H9 (cell line): ENCODE data around the gene TTC7B. TPM values are rescaled to one million over a fixed set of nuclear protein-coding genes. Genes with fewer than 3 reads are reported as not detected.

Experiments
- DNase-seq: peaks from one replicate; pipeline ENCODE4 v3.0.0-alpha.2; 2017
- H2AFZ ChIP-seq: one replicate; pipeline ENCODE4 v1.6.1; 2013; ENCODE audit warnings: mild to moderate bottlenecking, low read length, control low read depth, moderate library complexity
- H2AK5ac ChIP-seq: 2 replicates; pipeline ENCODE4 v1.6.1; 2013; ENCODE audit warnings: low read length, control low read depth, mixed read lengths; ENCODE audit not compliant: insufficient read length
- H2BK120ac ChIP-seq: one replicate; pipeline ENCODE4 v1.6.1; 2013; ENCODE audit warnings: low read depth, mild to moderate bottlenecking, low read length, control low read depth, inconsistent platforms; ENCODE audit not compliant: poor library complexity, severe bottlenecking
- H2BK12ac ChIP-seq: 2 replicates; pipeline ENCODE4 v1.6.1; 2013; ENCODE audit warnings: low read length, control low read depth, mixed read lengths, low read depth; ENCODE audit not compliant: insufficient read length
- H2BK15ac ChIP-seq: 2 replicates; pipeline ENCODE4 v1.6.1; 2013; ENCODE audit warnings: low read depth, low read length, control low read depth
- H2BK20ac ChIP-seq: one replicate; pipeline ENCODE4 v1.6.1; 2013; ENCODE audit warnings: low read depth, mild to moderate bottlenecking, low read length, control low read depth, inconsistent platforms; ENCODE audit not compliant: poor library complexity, severe bottlenecking
- H2BK5ac ChIP-seq: 2 replicates; pipeline ENCODE4 v1.6.1; 2013; ENCODE audit warnings: low read length, control low read depth, mixed read lengths; ENCODE audit not compliant: insufficient read length
- H3K14ac ChIP-seq: 2 replicates; pipeline ENCODE4 v1.6.1; 2013; ENCODE audit warnings: low read length, control low read depth; ENCODE audit not compliant: insufficient read depth
- H3K18ac ChIP-seq: 2 replicates; pipeline ENCODE4 v1.6.1; 2013; ENCODE audit warnings: low read depth, mild to moderate bottlenecking, mixed read lengths, low read length, control low read depth; ENCODE audit not compliant: insufficient read length
- H3K23ac ChIP-seq: 2 replicates; pipeline ENCODE4 v1.6.1; 2013; ENCODE audit warnings: low read length, control low read depth, mixed read lengths, low read depth; ENCODE audit not compliant: insufficient read length
- H3K23me2 ChIP-seq: 2 replicates; pipeline ENCODE4 v1.6.1; 2013; ENCODE audit warnings: low read depth, mild to moderate bottlenecking, mixed read lengths, low read length, control low read depth; ENCODE audit not compliant: insufficient read length, poor library complexity, severe bottlenecking
- H3K27ac ChIP-seq: 2 replicates; pipeline ENCODE4 v1.5.1; 2013; ENCODE audit warnings: low read length, control low read depth, mixed read lengths, low read depth; ENCODE audit not compliant: insufficient read length
- H3K27me3 ChIP-seq: 2 replicates; pipeline ENCODE4 v1.6.1; 2013; ENCODE audit warnings: low read length, control low read depth, inconsistent platforms; ENCODE audit not compliant: insufficient read depth
- H3K4ac ChIP-seq: 2 replicates; pipeline ENCODE4 v1.6.1; 2013; ENCODE audit warnings: low read depth, mild to moderate bottlenecking, control low read depth, inconsistent platforms, low read length, moderate library complexity
- H3K4me1 ChIP-seq: 2 replicates; pipeline ENCODE4 v1.6.1; 2013; ENCODE audit warnings: low read length, control low read depth, inconsistent platforms; ENCODE audit not compliant: insufficient read depth
- H3K4me2 ChIP-seq: 2 replicates; pipeline ENCODE4 v1.6.1; 2013; ENCODE audit warnings: low read length, control low read depth, mixed read lengths; ENCODE audit not compliant: insufficient read length, insufficient read depth
- H3K56ac ChIP-seq: 2 replicates; pipeline ENCODE4 v1.6.1; 2013; ENCODE audit warnings: low read depth, mild to moderate bottlenecking, mixed read lengths, low read length, control low read depth; ENCODE audit not compliant: insufficient read length
- H3K79me1 ChIP-seq: 2 replicates; pipeline ENCODE4 v1.6.1; 2013; ENCODE audit warnings: low read depth, mild to moderate bottlenecking, moderate library complexity, low read length, control low read depth, inconsistent platforms; ENCODE audit not compliant: insufficient read depth, poor library complexity, severe bottlenecking
- H3K79me2 ChIP-seq: 2 replicates; pipeline ENCODE4 v1.6.1; 2013; ENCODE audit warnings: low read length, control low read depth, inconsistent platforms; ENCODE audit not compliant: insufficient read depth
- H3K9ac ChIP-seq: 2 replicates; pipeline ENCODE4 v1.6.1; 2013; ENCODE audit warnings: low read length, control low read depth, mixed read lengths; ENCODE audit not compliant: insufficient read length; ENCODE audit errors: extremely low read depth
- H3K9me3 ChIP-seq: one replicate; pipeline ENCODE4 v1.6.1; 2013; ENCODE audit warnings: low read depth, low read length, inconsistent platforms; ENCODE audit not compliant: control insufficient read depth
- H3T11ph ChIP-seq: one replicate; pipeline ENCODE4 v1.6.1; 2013; ENCODE audit warnings: mild to moderate bottlenecking, low read length, control low read depth, inconsistent platforms
- H4K20me1 ChIP-seq: one replicate; pipeline ENCODE4 v1.6.1; 2013; ENCODE audit not compliant: control insufficient read depth, insufficient read length, insufficient read depth
- H4K5ac ChIP-seq: 2 replicates; pipeline ENCODE4 v1.6.1; 2013; ENCODE audit warnings: low read depth, mild to moderate bottlenecking, mixed read lengths, low read length, control low read depth; ENCODE audit not compliant: insufficient read length
- H4K8ac ChIP-seq: replicated peaks from 2 replicates; pipeline ENCODE4 v1.6.1; 2013; ENCODE audit warnings: low read length, control low read depth, mixed read lengths, low read depth; ENCODE audit not compliant: insufficient read length
- H4K91ac ChIP-seq: 2 replicates; pipeline ENCODE4 v1.6.1; 2013; ENCODE audit warnings: low read depth, mild to moderate bottlenecking, moderate library complexity, mixed read lengths, low read length, control low read depth; ENCODE audit not compliant: insufficient read length
- H3K27ac Mint-ChIP-seq, 3 experiments: 2 replicates in 2 of 3; 3 replicates in 1 of 3; pipeline ENCODE4 v1.8.0; 2020 to 2021; ENCODE audit warnings: mixed read lengths in 3 of 3, mild to moderate bottlenecking in 1 of 3, moderate library complexity in 1 of 3
- H3K27me3 Mint-ChIP-seq: 2 replicates; pipeline ENCODE4 v1.8.0; 2021; ENCODE audit warnings: low read depth, mild to moderate bottlenecking, moderate library complexity, mixed read lengths
- H3K36me3 Mint-ChIP-seq, 3 experiments: 2 replicates in 2 of 3; 3 replicates in 1 of 3; pipeline ENCODE4 v1.8.0; 2020 to 2021; ENCODE audit warnings: low read depth in 3 of 3, mixed read lengths in 3 of 3; ENCODE audit not compliant: insufficient read depth in 1 of 3
- H3K4me1 Mint-ChIP-seq, 2 experiments: 2 replicates each; pipeline ENCODE4 v1.8.0; 2020; ENCODE audit warnings: mixed read lengths in 2 of 2
- H3K4me3 Mint-ChIP-seq, 2 experiments: 2 replicates in 1 of 2; 3 replicates in 1 of 2; pipeline ENCODE4 v1.8.0; 2020 to 2021; ENCODE audit warnings: mild to moderate bottlenecking in 2 of 2, mixed read lengths in 2 of 2, moderate library complexity in 1 of 2
- H3K9me3 Mint-ChIP-seq, 2 experiments: 2 replicates in 1 of 2; 3 replicates in 1 of 2; pipeline ENCODE4 v1.8.0; 2020; ENCODE audit warnings: mild to moderate bottlenecking in 2 of 2, mixed read lengths in 2 of 2, moderate library complexity in 1 of 2
- WGBS: extraction: QIAGEN DNeasy Blood & Tissue Kit; methylation state at CpG from one replicate; pipeline ENCODE4 v1.1.7; 2013; ENCODE audit warnings: missing lambda C conversion rate, low lambda C conversion rate, mixed read lengths; ENCODE audit not compliant: insufficient read length; ENCODE audit errors: extremely low coverage; 5-methylcytosine and 5-hydroxymethylcytosine counted together
- total RNA-seq: library from RNA; stranded (reverse); gene quantifications from 2 replicates; pipeline ENCODE4 v1.2.1, GENCODE V29; 2021
- TF ChIP-seq, protein P1 (sequence below): fragments of 200-600 bp; sonication (generic); conservative IDR thresholded peaks from 3 replicates; pipeline ENCODE4 v1.8.0; 2021; ENCODE audit warnings: antibody characterized with exemption, mild to moderate bottlenecking

The TTC7B gene
- total RNA-seq, 1 experiment from 2014 or later = 33.7 TPM

DNA sequence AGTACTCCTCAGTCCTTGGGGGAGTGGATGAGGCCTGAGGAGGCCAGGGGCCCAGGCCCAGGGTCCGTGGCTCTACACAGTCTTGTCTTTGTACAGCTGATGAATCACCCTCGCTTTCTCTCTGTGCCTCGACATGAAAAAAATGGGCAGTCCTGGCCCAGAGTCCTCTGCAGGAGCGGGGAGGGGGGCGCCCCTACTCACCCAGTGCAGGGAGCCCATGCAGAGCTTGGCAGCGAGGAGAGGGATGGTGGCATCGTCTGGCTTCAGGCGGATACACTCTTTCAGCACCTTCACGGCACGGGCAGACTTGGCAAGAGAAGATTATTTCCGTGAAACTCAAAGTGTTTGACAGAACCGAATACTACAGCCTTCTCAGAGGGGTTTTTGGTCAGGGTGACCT lies 159.3 kb downstream of the TTC7B start:
- peaks cover 0 to 3% (median 0%) of the 10 kb centered on the region in 3 experiments; a peak in 2 of 7 replicates for H3K36me3 Mint-ChIP-seq
- H4K8ac ChIP-seq = no peak overlapping the region
- H3K9me3 ChIP-seq = no peaks in the 10 kb centered on the region
- TF ChIP-seq, protein P1, sequence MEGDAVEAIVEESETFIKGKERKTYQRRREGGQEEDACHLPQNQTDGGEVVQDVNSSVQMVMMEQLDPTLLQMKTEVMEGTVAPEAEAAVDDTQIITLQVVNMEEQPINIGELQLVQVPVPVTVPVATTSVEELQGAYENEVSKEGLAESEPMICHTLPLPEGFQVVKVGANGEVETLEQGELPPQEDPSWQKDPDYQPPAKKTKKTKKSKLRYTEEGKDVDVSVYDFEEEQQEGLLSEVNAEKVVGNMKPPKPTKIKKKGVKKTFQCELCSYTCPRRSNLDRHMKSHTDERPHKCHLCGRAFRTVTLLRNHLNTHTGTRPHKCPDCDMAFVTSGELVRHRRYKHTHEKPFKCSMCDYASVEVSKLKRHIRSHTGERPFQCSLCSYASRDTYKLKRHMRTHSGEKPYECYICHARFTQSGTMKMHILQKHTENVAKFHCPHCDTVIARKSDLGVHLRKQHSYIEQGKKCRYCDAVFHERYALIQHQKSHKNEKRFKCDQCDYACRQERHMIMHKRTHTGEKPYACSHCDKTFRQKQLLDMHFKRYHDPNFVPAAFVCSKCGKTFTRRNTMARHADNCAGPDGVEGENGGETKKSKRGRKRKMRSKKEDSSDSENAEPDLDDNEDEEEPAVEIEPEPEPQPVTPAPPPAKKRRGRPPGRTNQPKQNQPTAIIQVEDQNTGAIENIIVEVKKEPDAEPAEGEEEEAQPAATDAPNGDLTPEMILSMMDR = no peak
- no peak overlapping the region for H2AFZ ChIP-seq
- H3K4me1 ChIP-seq = no peaks in the 10 kb centered on the region; the same call in 1 of the 2 replicates
- no peak overlapping the region for H3K23ac ChIP-seq
- H3K56ac ChIP-seq = no peak overlapping the region
- no peak overlapping the region for H3K9ac ChIP-seq
- no CpG with 5 or more reads among the region's 12 CpGs for WGBS
- no peak overlapping the region for H3K14ac ChIP-seq
- no peaks in the 10 kb centered on the region for H4K20me1 ChIP-seq
- H3K4ac ChIP-seq = no peak overlapping the region
- no peak overlapping the region for H3K18ac ChIP-seq
- H3K79me1 ChIP-seq = no peaks in the 10 kb centered on the region
- peaks cover 35 to 39% of the 10 kb centered on the region in 2 experiments for H3K4me1 Mint-ChIP-seq
- H4K91ac ChIP-seq = no peak overlapping the region
- no peak overlapping the region for H2BK5ac ChIP-seq
- no peak overlapping the region for H2BK120ac ChIP-seq
- H3K27ac ChIP-seq = no peak overlapping the region
- no peak for DNase-seq
- H2BK12ac ChIP-seq = no peak overlapping the region
- H3K27ac Mint-ChIP-seq = no peak overlapping the region; a peak in 1 of 7 replicates
- no peaks in the 10 kb centered on the region for H3K79me2 ChIP-seq
- H3K23me2 ChIP-seq = no peaks in the 10 kb centered on the region
- no peak overlapping the region for H2AK5ac ChIP-seq
- H3K27me3 ChIP-seq = no peaks in the 10 kb centered on the region
- no peak overlapping the region for H3T11ph ChIP-seq
- no peak overlapping the region for H4K5ac ChIP-seq
- no peak overlapping the region for H2BK15ac ChIP-seq
- H3K4me3 Mint-ChIP-seq = no peak overlapping the region
- no peak overlapping the region for H2BK20ac ChIP-seq
- no peaks in the 10 kb centered on the region for H3K27me3 Mint-ChIP-seq
- H3K9me3 Mint-ChIP-seq = no peaks in the 10 kb centered on the region
- no peak overlapping the region for H3K4me2 ChIP-seq
